Subcutaneous abdominal adipose tissue (tissue), 5 donors: ENCODE data around the gene CTTN.

Source experiments
- H3K27ac ChIP-seq: one replicate; pipeline ENCODE4 v1.7.0; 2013; ENCODE audit warnings: low read depth, mild to moderate bottlenecking, inconsistent platforms, low read length, moderate library complexity
- H3K27me3 ChIP-seq, 5 donors: one replicate each; pipeline ENCODE4 v1.7.0; 2013; ENCODE audit warnings: low read length in 5 of 5, inconsistent platforms in 1 of 5; ENCODE audit not compliant: control insufficient read depth in 5 of 5, insufficient read depth in 4 of 5
- H3K36me3 ChIP-seq, 5 donors: one replicate each; pipeline ENCODE4 v1.7.0; 2013; ENCODE audit warnings: low read length in 5 of 5; ENCODE audit not compliant: control insufficient read depth in 5 of 5, insufficient read depth in 5 of 5
- H3K4me1 ChIP-seq, 5 donors: one replicate each; pipeline ENCODE4 v1.7.0; 2013; ENCODE audit warnings: low read length in 5 of 5, mild to moderate bottlenecking in 3 of 5, moderate library complexity in 1 of 5; ENCODE audit not compliant: control insufficient read depth in 5 of 5, insufficient read depth in 5 of 5
- H3K4me3 ChIP-seq, 5 donors: one replicate each; pipeline ENCODE4 v1.7.0; 2013; ENCODE audit warnings: low read length in 5 of 5, low read depth in 1 of 5
- H3K9ac ChIP-seq, 5 donors: one replicate each; pipeline ENCODE4 v1.7.0; 2013; ENCODE audit warnings: low read length in 5 of 5, mild to moderate bottlenecking in 4 of 5, moderate library complexity in 3 of 5
- H3K9me3 ChIP-seq, 5 donors: one replicate each; pipeline ENCODE4 v1.7.0; 2013; ENCODE audit warnings: low read length in 5 of 5; ENCODE audit not compliant: control insufficient read depth in 5 of 5
- donor health status: healthy.
- donor health status: healthy.
- donor health status: healthy.
- donor health status: healthy.
- donor health status: healthy.

The CTTN gene

DNA sequence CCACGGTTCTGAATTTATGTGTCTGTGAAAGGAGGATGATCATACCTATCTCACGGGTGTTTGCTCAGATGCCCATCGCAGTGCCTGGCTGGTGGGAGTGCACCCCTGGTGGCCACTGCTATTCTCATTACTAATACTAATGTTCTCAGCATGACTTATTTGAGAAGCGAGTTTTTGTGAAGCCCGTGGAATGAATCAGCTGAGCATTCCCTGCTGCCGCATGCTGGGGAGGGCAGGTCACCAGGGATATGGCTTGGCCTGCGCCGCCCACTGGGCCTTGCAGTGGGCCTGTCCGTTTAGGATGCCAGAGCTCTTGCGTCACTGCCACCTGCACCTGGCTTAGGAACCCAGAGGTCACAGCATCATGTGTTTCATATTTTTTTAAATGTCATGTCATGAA is 16.9 kb downstream of the CTTN start:
- H3K36me3 ChIP-seq, result peaks cover 2 to 94% (median 89%) of the 10 kb centered on the region in 5 donors
- no peak overlapping the region for H3K9ac ChIP-seq
- no peak overlapping the region for H3K27ac ChIP-seq
- peaks cover 0 to 6% (median 0%) of the 10 kb centered on the region in 5 donors for H3K27me3 ChIP-seq
- H3K4me3 ChIP-seq, result no peak overlapping the region
- H3K9me3 ChIP-seq, result no peaks in the 10 kb centered on the region
- peaks cover 0 to 10% (median 4%) of the 10 kb centered on the region in 5 donors for H3K4me1 ChIP-seq

DNA sequence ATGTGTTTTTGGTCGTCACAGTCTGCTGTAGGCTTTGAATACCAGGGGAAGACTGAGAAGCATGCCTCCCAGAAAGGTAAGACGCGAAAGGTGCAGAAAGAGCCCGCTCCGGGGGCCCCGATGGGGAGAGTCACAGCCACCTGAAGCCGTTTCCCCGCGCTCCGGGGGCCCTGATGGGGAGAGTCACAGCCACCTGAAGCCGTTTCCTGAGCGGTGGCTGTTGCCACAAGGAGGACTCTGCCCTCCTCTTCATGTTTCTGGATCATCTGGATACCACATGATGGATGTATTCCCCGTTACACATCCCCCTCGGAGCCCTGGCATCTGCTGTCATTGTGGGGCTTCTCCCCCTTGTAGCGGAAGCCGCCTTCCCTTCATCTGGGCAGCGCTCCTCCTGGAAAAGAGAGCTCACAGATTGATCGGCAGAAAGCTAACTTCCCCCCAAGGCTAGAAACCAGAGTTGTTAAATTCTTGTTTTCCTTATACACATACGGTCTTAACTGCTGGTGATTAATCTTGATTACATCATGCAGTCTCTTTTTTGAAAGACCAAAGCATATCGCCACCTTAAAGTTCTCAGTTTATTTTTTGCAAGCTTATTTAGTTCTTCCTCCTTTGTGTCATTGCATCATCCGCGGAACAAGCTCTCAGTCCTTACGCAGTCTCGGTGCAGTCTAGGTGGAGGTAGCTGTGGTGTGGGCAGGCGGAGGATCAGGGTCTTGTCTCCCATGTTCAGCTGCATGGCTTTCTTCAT is 17.5 kb downstream of the CTTN start:
- peaks cover 0 to 10% (median 4%) of the 10 kb centered on the region in 5 donors for H3K4me1 ChIP-seq
- peaks cover 0 to 6% (median 0%) of the 10 kb centered on the region in 5 donors for H3K27me3 ChIP-seq
- no peak overlapping the region for H3K4me3 ChIP-seq
- H3K9me3 ChIP-seq, result no peaks in the 10 kb centered on the region
- no peak overlapping the region for H3K9ac ChIP-seq
- peaks cover 2 to 94% (median 88%) of the 10 kb centered on the region in 5 donors for H3K36me3 ChIP-seq
- H3K27ac ChIP-seq, result no peak overlapping the region

DNA sequence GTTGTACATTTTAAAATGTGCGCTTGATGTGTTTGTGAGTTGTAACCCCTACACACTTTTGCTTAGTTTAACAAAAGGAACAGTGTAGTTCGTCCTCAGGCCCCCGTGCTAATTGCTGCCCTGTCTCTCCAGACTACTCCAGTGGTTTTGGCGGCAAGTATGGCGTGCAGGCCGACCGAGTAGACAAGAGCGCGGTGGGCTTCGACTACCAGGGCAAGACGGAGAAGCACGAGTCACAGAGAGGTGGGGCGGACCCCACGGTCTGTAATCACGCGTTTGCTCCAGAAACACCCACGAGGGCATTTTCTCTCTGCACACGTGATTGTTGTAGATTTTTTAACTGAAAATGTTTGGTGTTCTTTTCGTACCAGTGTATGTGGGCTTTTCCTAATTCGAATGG is 18.6 kb downstream of the CTTN start:
- Histone ChIP-seq H3K4me1 (peaks cover 0 to 10% (median 4%) of the 10 kb centered on the region in 5 donors), H3K36me3 (peaks cover 2 to 94% (median 88%) of the 10 kb centered on the region in 5 donors), H3K27ac (no peak overlapping the region), H3K27me3 (peaks cover 0 to 6% (median 0%) of the 10 kb centered on the region in 5 donors), H3K9me3 (no peaks in the 10 kb centered on the region), H3K9ac (no peak overlapping the region), H3K4me3 (no peak overlapping the region)

DNA sequence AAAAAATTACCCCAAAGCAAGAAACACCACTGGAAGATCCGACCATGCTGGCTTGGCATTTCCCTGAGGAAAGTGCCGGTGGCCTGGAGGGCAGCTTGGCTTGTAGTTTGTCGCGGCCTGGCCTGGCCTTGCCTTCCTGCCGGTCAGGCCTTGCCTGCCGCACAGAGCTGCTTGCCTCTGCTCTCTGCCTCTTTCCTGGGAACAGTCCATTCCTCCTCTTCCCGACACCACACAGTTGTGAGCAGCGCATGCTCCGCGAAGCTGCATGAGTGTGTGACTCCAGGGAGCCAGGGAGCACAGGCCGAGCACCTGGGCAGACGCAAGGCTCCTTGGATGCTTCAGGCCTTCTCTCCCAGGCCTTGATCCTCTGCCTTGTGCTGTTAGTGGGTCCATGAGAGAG is 19.8 kb downstream of the CTTN start:
- Histone ChIP-seq H3K9ac (no peak overlapping the region), H3K27ac (no peak overlapping the region), H3K9me3 (no peaks in the 10 kb centered on the region), H3K4me3 (no peak overlapping the region), H3K4me1 (peaks cover 0 to 10% (median 4%) of the 10 kb centered on the region in 5 donors), H3K36me3 (peaks cover 2 to 94% (median 88%) of the 10 kb centered on the region in 5 donors), H3K27me3 (peaks cover 0 to 6% (median 0%) of the 10 kb centered on the region in 5 donors)

DNA sequence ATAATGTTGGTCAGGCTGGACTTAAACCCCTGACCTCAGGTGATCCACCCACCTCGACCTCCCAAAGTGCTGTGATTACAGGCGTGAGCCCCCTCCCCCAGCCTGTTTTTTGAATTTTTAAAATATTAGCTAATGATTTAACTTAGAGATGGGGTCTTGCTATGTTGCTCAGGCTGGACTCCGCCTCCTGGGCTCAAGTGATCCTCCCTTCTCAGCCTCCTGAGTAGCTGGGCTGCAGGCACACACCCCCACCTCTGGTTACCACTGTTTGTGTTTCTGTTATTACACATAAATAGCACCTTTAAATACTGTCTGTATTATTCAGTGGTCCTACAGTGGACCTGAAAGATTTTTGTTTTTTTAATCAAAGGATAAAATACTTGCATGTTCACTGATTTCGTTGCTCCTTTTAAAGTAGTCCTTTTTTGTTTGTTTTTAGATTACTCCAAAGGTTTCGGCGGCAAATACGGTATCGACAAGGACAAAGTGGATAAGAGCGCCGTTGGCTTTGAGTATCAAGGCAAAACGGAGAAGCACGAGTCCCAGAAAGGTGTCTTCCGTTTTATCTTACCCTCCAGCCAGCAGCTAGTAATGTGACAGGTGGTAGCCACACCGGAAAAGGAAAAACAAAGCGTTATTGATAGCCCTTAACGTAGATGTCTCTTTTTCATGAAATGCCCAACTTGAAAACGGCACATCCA is 21.1 kb downstream of the CTTN start:
- Histone ChIP-seq H3K27ac (no peak overlapping the region), H3K9me3 (no peaks in the 10 kb centered on the region), H3K9ac (no peak overlapping the region), H3K4me3 (no peak overlapping the region), H3K4me1 (peaks cover 0 to 11% (median 4%) of the 10 kb centered on the region in 5 donors), H3K27me3 (peaks cover 0 to 6% (median 0%) of the 10 kb centered on the region in 5 donors), H3K36me3 (peaks cover 2 to 96% (median 91%) of the 10 kb centered on the region in 5 donors)

DNA sequence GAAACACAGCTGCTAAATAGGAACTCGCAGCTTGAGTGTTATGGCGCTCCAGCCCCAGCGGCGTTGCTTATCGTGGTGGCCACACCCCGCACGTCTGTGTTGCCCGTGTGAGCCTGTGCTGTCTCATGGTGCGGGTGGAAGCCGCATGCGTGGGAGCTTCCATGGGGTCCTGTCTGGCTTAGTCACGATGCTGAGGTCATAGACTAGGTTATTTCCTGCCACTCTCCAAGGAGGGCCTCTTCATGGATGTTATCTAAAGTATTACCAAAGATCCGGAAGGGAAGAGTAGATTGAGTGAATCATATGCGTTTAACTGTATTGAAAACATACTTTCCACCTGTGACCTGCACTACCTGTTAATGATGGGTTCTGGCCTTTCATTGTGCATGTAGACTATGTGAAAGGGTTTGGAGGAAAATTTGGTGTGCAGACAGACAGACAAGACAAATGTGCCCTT is 21.7 kb downstream of the CTTN start:
- no peaks in the 10 kb centered on the region for H3K9me3 ChIP-seq
- H3K27me3 ChIP-seq, result peaks cover 0 to 3% (median 0%) of the 10 kb centered on the region in 5 donors
- H3K9ac ChIP-seq, result no peak overlapping the region
- no peak overlapping the region for H3K4me3 ChIP-seq
- H3K27ac ChIP-seq, result no peak overlapping the region
- H3K36me3 ChIP-seq, result peaks cover 2 to 96% (median 91%) of the 10 kb centered on the region in 5 donors
- H3K4me1 ChIP-seq, result peaks cover 0 to 6% (median 3%) of the 10 kb centered on the region in 5 donors

DNA sequence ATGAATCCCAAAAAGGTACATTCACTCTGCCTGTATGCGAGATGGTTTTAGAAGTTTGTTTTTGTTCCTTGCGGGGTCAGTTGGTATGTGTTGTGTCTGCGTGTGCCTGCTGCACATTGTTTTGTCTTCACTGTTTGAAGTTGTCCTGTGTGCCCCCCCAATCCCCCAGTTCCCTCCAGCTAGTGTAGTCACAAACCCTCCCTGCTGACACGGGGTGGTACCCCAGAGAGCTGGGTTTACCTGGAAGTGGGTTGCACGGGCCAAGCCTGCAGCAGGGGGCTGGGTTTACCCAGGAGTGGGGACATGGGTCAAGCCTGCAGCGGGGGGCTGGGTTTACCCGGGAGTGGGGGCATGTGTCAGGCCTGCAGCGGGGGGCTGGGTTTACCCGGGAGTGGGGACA is 22.2 kb downstream of the CTTN start:
- H3K36me3 ChIP-seq, result peaks cover 2 to 96% (median 91%) of the 10 kb centered on the region in 5 donors
- H3K4me1 ChIP-seq, result peaks cover 0 to 3% (median 0%) of the 10 kb centered on the region in 5 donors
- H3K4me3 ChIP-seq, result no peak overlapping the region
- no peak overlapping the region for H3K9ac ChIP-seq
- no peak overlapping the region for H3K27ac ChIP-seq
- H3K9me3 ChIP-seq, result no peaks in the 10 kb centered on the region
- H3K27me3 ChIP-seq, result no peaks in the 10 kb centered on the region

DNA sequence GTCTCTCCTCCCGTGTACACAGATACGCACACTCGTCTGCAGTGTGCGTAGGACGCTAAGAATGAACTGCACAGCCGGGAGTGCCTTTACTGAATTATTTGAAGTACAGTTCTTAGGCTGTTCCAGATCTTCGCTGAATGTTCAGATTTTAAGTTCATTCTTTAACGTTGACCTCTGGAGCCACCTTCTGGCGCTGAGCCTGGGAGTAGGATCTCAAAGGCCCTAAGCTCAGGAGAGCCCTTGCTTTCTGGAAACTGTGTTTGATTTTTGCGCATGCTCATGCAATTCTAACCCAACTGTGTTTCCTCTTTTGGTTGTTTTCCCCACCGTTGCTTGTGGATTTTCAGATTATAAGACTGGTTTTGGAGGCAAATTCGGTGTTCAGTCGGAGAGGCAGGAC is 22.8 kb downstream of the CTTN start:
- Histone ChIP-seq H3K9me3 (no peaks in the 10 kb centered on the region), H3K4me1 (peaks cover 0 to 3% (median 0%) of the 10 kb centered on the region in 5 donors), H3K4me3 (no peak overlapping the region), H3K27me3 (no peaks in the 10 kb centered on the region), H3K36me3 (peaks cover 2 to 95% (median 89%) of the 10 kb centered on the region in 5 donors), H3K27ac (no peak overlapping the region), H3K9ac (no peak overlapping the region)

DNA sequence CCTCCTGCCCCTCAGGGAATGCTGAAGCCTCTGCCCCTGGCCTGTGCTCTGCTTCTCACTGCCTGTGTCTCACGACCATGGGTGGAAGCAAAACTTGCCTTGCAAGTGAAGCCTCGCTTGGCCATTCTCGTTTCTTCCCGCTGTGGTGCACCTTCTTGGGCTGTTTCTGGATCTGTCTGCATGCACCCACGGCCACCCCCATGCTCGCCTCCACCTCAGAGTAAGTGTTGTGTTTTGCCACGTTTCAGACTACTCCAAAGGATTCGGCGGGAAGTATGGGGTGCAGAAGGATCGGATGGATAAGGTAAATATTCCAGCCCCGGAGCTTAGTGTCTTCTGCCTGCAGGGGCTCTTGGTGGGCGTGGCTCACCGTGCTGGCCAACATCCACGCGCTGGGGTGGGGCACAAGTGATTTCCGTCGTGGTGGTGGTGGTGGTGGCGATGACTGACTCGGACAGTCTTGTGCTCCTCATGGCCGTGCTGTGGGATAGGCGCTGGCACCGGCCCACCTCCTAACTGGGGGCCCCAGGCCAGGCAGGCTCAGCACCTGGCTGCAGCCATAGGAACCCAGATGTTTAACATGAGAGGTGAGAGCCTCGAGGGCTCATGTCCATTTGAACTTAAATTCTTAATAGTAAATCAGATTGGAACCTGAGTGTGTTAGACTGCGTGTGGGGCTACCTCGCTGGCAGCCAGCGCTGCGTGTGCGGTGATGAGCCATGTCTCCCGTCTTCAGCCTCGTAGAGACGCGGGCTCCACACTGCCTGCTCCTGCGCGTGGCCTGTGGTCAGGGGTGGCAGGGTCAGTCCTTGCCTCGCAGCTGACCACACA is 24.6 kb downstream of the CTTN start:
- H3K36me3 ChIP-seq, result peaks cover 2 to 86% (median 78%) of the 10 kb centered on the region in 5 donors
- H3K27ac ChIP-seq, result no peak overlapping the region
- H3K4me1 ChIP-seq, result peaks cover 0 to 12% (median 7%) of the 10 kb centered on the region in 5 donors
- no peaks in the 10 kb centered on the region for H3K9me3 ChIP-seq
- H3K4me3 ChIP-seq, result no peak overlapping the region
- no peaks in the 10 kb centered on the region for H3K27me3 ChIP-seq
- no peak overlapping the region for H3K9ac ChIP-seq
